HEK293 (cell line): ENCODE measurements around the gene EGFL8.

Experiments used
- AEBP2 ChIP-seq: fragments of 450-650 bp; formaldehyde crosslinking; IDR thresholded peaks from 2 replicates; pipeline ENCODE4 v1.5.1; 2016; ENCODE audit warnings: missing biosample characterization, missing genetic modification characterization, borderline replicate concordance
- EGR2 ChIP-seq: fragments of 450-650 bp; formaldehyde crosslinking; IDR thresholded peaks from 2 replicates; pipeline ENCODE4 v1.5.1; 2016; ENCODE audit warnings: low read depth, missing biosample characterization, missing genetic modification characterization
- FEZF1 ChIP-seq: fragments of 450-650 bp; formaldehyde crosslinking; IDR thresholded peaks from 2 replicates; pipeline ENCODE4 v1.5.1; 2016; ENCODE audit warnings: missing biosample characterization, missing genetic modification characterization
- GFI1B ChIP-seq: fragments of 450-650 bp; formaldehyde crosslinking; IDR thresholded peaks from 2 replicates; pipeline ENCODE4 v1.5.1; 2016; ENCODE audit warnings: missing biosample characterization, missing genetic modification characterization
- GLIS2 ChIP-seq: fragments of 450-650 bp; formaldehyde crosslinking; IDR thresholded peaks from 2 replicates; pipeline ENCODE4 v1.5.1; 2016; ENCODE audit warnings: missing biosample characterization, missing genetic modification characterization
- KLF1 ChIP-seq: fragments of 450-650 bp; formaldehyde crosslinking; IDR thresholded peaks from 2 replicates; pipeline ENCODE4 v1.5.1; 2016; ENCODE audit warnings: missing biosample characterization, missing genetic modification characterization
- KLF10 ChIP-seq: fragments of 450-650 bp; IDR thresholded peaks from 2 replicates; pipeline ENCODE4 v1.5.1; 2018; ENCODE audit warnings: missing biosample characterization, mild to moderate bottlenecking, missing genetic modification characterization
- KLF8 ChIP-seq: fragments of 450-650 bp; formaldehyde crosslinking; IDR thresholded peaks from 2 replicates; pipeline ENCODE4 v1.5.1; 2016; ENCODE audit warnings: missing biosample characterization, missing genetic modification characterization
- KLF9 ChIP-seq: fragments of 450-650 bp; formaldehyde crosslinking; IDR thresholded peaks from 2 replicates; pipeline ENCODE4 v1.5.1; 2016; ENCODE audit warnings: missing biosample characterization, missing genetic modification characterization, low read depth
- MYNN ChIP-seq: fragments of 450-650 bp; formaldehyde crosslinking; IDR thresholded peaks from 2 replicates; pipeline ENCODE4 v1.5.1; 2016; ENCODE audit warnings: missing biosample characterization, missing genetic modification characterization, borderline replicate concordance
- SP2 ChIP-seq: fragments of 450-650 bp; formaldehyde crosslinking; IDR thresholded peaks from 2 replicates; pipeline ENCODE4 v1.5.1; 2016; ENCODE audit warnings: missing biosample characterization, missing genetic modification characterization
- SP3 ChIP-seq: fragments of 450-650 bp; formaldehyde crosslinking; IDR thresholded peaks from 2 replicates; pipeline ENCODE4 v1.5.1; 2016; ENCODE audit warnings: missing biosample characterization, missing genetic modification characterization
- ZFP3 ChIP-seq: fragments of 450-650 bp; formaldehyde crosslinking; IDR thresholded peaks from 2 replicates; pipeline ENCODE4 v1.5.1; 2016; ENCODE audit warnings: low read depth, missing biosample characterization, missing genetic modification characterization
- ZFP37 ChIP-seq: fragments of 450-650 bp; formaldehyde crosslinking; IDR thresholded peaks from 2 replicates; pipeline ENCODE4 v1.5.1; 2016; ENCODE audit warnings: missing biosample characterization, missing genetic modification characterization
- ZNF10 ChIP-seq: fragments of 450-650 bp; formaldehyde crosslinking; IDR thresholded peaks from 2 replicates; pipeline ENCODE4 v1.5.1; 2017; ENCODE audit warnings: missing biosample characterization, missing genetic modification characterization
- ZNF114 ChIP-seq: fragments of 450-650 bp; formaldehyde crosslinking; IDR thresholded peaks from 2 replicates; pipeline ENCODE4 v1.5.0; 2017; ENCODE audit warnings: missing biosample characterization, missing genetic modification characterization
- ZNF155 ChIP-seq: fragments of 450-650 bp; formaldehyde crosslinking; IDR thresholded peaks from 2 replicates; pipeline ENCODE4 v1.5.1; 2016; ENCODE audit warnings: missing biosample characterization, missing genetic modification characterization
- ZNF184 ChIP-seq: fragments of 450-650 bp; IDR thresholded peaks from 2 replicates; pipeline ENCODE4 v1.5.1; 2018; ENCODE audit warnings: missing biosample characterization, mild to moderate bottlenecking, missing genetic modification characterization
- ZNF24 ChIP-seq: fragments of 450-650 bp; formaldehyde crosslinking; IDR thresholded peaks from 2 replicates; pipeline ENCODE4 v1.5.1; 2016; ENCODE audit warnings: missing biosample characterization, missing genetic modification characterization
- ZNF274 ChIP-seq, 2 experiments: fragments of 200-500 bp in 1 of 2; fragments of 450-650 bp in 1 of 2; sonication (Bioruptor generic) in 1 of 2; formaldehyde crosslinking in 1 of 2; IDR thresholded peaks; 2 replicates each; pipeline versions ENCODE4 v1.5.1 to v1.6.1; 2014 to 2016; ENCODE audit warnings: borderline replicate concordance in 1 of 2, inconsistent platforms in 1 of 2, low read length in 1 of 2, missing biosample characterization in 1 of 2, missing genetic modification characterization in 1 of 2
- ZNF311 ChIP-seq: fragments of 450-650 bp; formaldehyde crosslinking; IDR thresholded peaks from 2 replicates; pipeline ENCODE4 v1.5.1; 2017; ENCODE audit warnings: missing biosample characterization, missing genetic modification characterization, borderline replicate concordance
- ZNF324 ChIP-seq: fragments of 450-650 bp; formaldehyde crosslinking; IDR thresholded peaks from 2 replicates; pipeline ENCODE4 v1.5.1; 2016; ENCODE audit warnings: missing biosample characterization, missing genetic modification characterization
- ZNF37A ChIP-seq: fragments of 450-650 bp; IDR thresholded peaks from 2 replicates; pipeline ENCODE4 v1.5.1; 2018; ENCODE audit warnings: missing biosample characterization, missing genetic modification characterization
- ZNF404 ChIP-seq: fragments of 450-650 bp; formaldehyde crosslinking; IDR thresholded peaks from 2 replicates; pipeline ENCODE4 v1.5.1; 2017; ENCODE audit warnings: missing biosample characterization, missing genetic modification characterization
- ZNF416 ChIP-seq: fragments of 450-650 bp; formaldehyde crosslinking; IDR thresholded peaks from 2 replicates; pipeline ENCODE4 v1.5.1; 2016; ENCODE audit warnings: missing biosample characterization, missing genetic modification characterization
- ZNF513 ChIP-seq: fragments of 450-650 bp; IDR thresholded peaks from 2 replicates; pipeline ENCODE4 v1.5.1; 2018; ENCODE audit warnings: missing biosample characterization, missing genetic modification characterization
- ZNF549 ChIP-seq: fragments of 450-650 bp; IDR thresholded peaks from 2 replicates; pipeline ENCODE4 v1.5.1; 2018; ENCODE audit warnings: missing biosample characterization, missing genetic modification characterization, mild to moderate bottlenecking, inconsistent platforms, moderate library complexity
- ZNF585B ChIP-seq: fragments of 450-650 bp; formaldehyde crosslinking; IDR thresholded peaks from 2 replicates; pipeline ENCODE4 v1.5.1; 2016; ENCODE audit warnings: missing biosample characterization, missing genetic modification characterization
- ZNF596 ChIP-seq: fragments of 450-650 bp; IDR thresholded peaks from 2 replicates; pipeline ENCODE4 v1.5.0; 2018; ENCODE audit warnings: missing biosample characterization, mild to moderate bottlenecking, missing genetic modification characterization, moderate library complexity
- ZNF639 ChIP-seq: fragments of 450-650 bp; formaldehyde crosslinking; IDR thresholded peaks from 2 replicates; pipeline ENCODE4 v1.5.1; 2016; ENCODE audit warnings: missing biosample characterization, missing genetic modification characterization
- ZNF670 ChIP-seq: fragments of 450-650 bp; formaldehyde crosslinking; IDR thresholded peaks from 2 replicates; pipeline ENCODE4 v1.5.1; 2016; ENCODE audit warnings: missing biosample characterization, missing genetic modification characterization, low read depth
- ZNF76 ChIP-seq: fragments of 450-650 bp; formaldehyde crosslinking; IDR thresholded peaks from 2 replicates; pipeline ENCODE4; 2016; ENCODE audit warnings: low read depth, missing biosample characterization, missing genetic modification characterization, borderline replicate concordance
- ZNF768 ChIP-seq: fragments of 450-650 bp; formaldehyde crosslinking; IDR thresholded peaks from 2 replicates; pipeline ENCODE4 v1.5.1; 2018; ENCODE audit warnings: missing biosample characterization, mild to moderate bottlenecking, missing genetic modification characterization
- ZNF785 ChIP-seq: fragments of 450-650 bp; formaldehyde crosslinking; IDR thresholded peaks from 2 replicates; pipeline ENCODE4 v1.5.1; 2016; ENCODE audit warnings: missing biosample characterization, missing genetic modification characterization
- ZNF843 ChIP-seq: fragments of 450-650 bp; formaldehyde crosslinking; IDR thresholded peaks from 2 replicates; pipeline ENCODE4 v1.5.1; 2016; ENCODE audit warnings: missing biosample characterization, missing genetic modification characterization
- ZSCAN4 ChIP-seq: fragments of 450-650 bp; formaldehyde crosslinking; IDR thresholded peaks from 2 replicates; pipeline ENCODE4 v1.5.1; 2017; ENCODE audit warnings: missing biosample characterization, missing genetic modification characterization
- ZXDB ChIP-seq: fragments of 450-650 bp; formaldehyde crosslinking; IDR thresholded peaks from 2 replicates; pipeline ENCODE4 v1.5.1; 2016; ENCODE audit warnings: missing biosample characterization, missing genetic modification characterization

EGFL8 gene

DNA sequence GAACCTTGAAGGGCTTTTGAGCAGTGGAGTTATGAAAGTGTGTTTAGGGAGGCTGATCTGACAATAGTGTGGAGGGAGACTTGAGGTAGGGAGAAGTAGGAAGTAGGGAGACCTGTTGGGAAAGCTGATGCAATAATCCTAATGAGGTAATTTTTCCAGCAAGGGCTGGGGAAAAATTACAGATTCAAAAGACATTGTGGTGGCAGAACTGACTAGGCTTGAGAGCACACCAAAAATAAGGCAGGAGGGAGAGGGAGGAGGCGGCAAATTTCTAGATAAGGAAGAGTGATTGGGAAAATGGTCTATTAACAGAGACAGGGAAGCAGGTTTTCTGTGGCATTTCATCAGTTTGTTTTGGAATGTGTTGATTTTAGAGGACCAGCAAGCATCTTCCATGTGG lies 18.1 kb upstream of the EGFL8 start (continued):
- TF ChIP-seq ZNF639 (tag by site-specific recombination) (0 out of 2 replicates have a peak, but pooled peaks have one; percentile 33), KLF8 (tag by site-specific recombination) (no peak), ZNF785 (tag by site-specific recombination) (peak; percentile 32; the same call in 1 of the 2 replicates), KLF10 (no peak), ZNF324 (tag by site-specific recombination) (peak; percentile 89), ZNF404 (tag by site-specific recombination) (no peak), ZNF10 (tag by site-specific recombination) (no peak; the same call in 1 of the 2 replicates), ZNF37A (tag by site-specific recombination) (no peak), GLIS2 (tag by site-specific recombination) (no peak), ZNF114 (tag by site-specific recombination) (no peak), ZNF768 (tag by site-specific recombination) (no peak), ZNF76 (peak; percentile 64; the same call in 1 of the 2 replicates), KLF9 (tag by site-specific recombination) (no peak), ZFP3 (tag by site-specific recombination) (no peak), ZNF585B (no peak), ZXDB (tag by site-specific recombination) (no peak), MYNN (tag by site-specific recombination) (no peak), ZNF843 (tag by site-specific recombination) (no peak), AEBP2 (tag by site-specific recombination) (no peak), SP2 (tag by site-specific recombination) (no peak), ZNF274 (IDR thresholded peaks at IDR 0.05; ENCODE audit: low read length) (no peak), ZNF274 (tag by site-specific recombination; IDR thresholded peaks at IDR 0.05; ENCODE audit: borderline replicate concordance) (no peak), EGR2 (tag by site-specific recombination) (no peak), GFI1B (tag by site-specific recombination) (no peak), FEZF1 (no peak), ZNF311 (tag by site-specific recombination) (no peak), ZNF24 (peak; percentile 53; the same call in 1 of the 2 replicates), ZSCAN4 (tag by site-specific recombination) (peak; percentile 51), SP3 (tag by site-specific recombination) (no peak), ZNF155 (tag by site-specific recombination) (no peak), ZNF513 (no peak), ZFP37 (tag by site-specific recombination) (no peak), ZNF549 (tag by site-specific recombination) (no peak), KLF1 (tag by site-specific recombination) (no peak), ZNF416 (tag by site-specific recombination) (no peak), ZNF670 (tag by site-specific recombination) (no peak), ZNF184 (tag by site-specific recombination) (no peak), ZNF596 (tag by site-specific recombination) (no peak)
